Measurements from ENCODE around the gene RHO.

Gene RHO

GRCh38 chr3:129584631-129585030 lies 56.2 kb downstream of the RHO start:
- TF ChIP-seq CTCF (IDR thresholded peaks at IDR 0.05) = no peak
- Histone ChIP-seq H3K27ac (no peak overlapping the region), H3K27me3 (no peaks in the 10 kb centered on the region), H3K4me3 (no peak overlapping the region), H3K36me3 (peaks cover 28 to 85% (median 66%) of the 10 kb centered on the region in 3 donors), H3K4me1 (peaks cover 0 to 45% (median 6%) of the 10 kb centered on the region in 4 donors), H3K9me3 (no peaks in the 10 kb centered on the region)
- no peak for DNase-seq
- intact Hi-C loops (cut with DNase I; ENCODE audit: low total_unique reads) = no loop called here

Data from tibial artery (tissue), 4 donors.